ENCODE results near the gene PGM1.
"Not testable (repeated sequence)": the region's sequence is repeated elsewhere in the genome, so short reads cannot be mapped to it uniquely, and the experiment has no call there.

DNA sequence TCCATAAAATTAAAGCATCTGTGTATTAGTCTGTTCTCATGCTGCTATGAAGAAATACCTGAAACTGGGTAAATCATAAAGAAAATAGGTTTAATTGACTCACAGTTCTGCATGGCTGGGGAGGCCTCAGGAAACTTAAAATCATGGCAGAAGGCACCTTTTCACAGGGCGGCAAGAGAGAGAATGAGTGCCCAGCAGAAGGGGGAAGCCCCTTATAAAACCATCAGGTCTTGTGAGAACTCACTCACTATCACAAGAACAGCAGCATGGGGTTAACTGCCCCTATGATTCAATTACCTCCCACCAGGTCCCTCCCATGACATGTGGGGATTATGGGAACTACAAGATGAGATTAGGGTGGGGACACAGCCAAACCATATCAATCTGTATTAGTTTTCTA, 6.9 kb upstream of the PGM1 start:
- TF ChIP-seq, protein P1, sequence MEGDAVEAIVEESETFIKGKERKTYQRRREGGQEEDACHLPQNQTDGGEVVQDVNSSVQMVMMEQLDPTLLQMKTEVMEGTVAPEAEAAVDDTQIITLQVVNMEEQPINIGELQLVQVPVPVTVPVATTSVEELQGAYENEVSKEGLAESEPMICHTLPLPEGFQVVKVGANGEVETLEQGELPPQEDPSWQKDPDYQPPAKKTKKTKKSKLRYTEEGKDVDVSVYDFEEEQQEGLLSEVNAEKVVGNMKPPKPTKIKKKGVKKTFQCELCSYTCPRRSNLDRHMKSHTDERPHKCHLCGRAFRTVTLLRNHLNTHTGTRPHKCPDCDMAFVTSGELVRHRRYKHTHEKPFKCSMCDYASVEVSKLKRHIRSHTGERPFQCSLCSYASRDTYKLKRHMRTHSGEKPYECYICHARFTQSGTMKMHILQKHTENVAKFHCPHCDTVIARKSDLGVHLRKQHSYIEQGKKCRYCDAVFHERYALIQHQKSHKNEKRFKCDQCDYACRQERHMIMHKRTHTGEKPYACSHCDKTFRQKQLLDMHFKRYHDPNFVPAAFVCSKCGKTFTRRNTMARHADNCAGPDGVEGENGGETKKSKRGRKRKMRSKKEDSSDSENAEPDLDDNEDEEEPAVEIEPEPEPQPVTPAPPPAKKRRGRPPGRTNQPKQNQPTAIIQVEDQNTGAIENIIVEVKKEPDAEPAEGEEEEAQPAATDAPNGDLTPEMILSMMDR (IDR thresholded peaks at IDR 0.05): not testable (repeated sequence)
- TF ChIP-seq EP300, POLR2A (IDR thresholded peaks at IDR 0.05): not testable (repeated sequence)
